Measurements from ENCODE around the gene EHBP1L1. TPM values are rescaled to one million over a fixed set of nuclear protein-coding genes. Genes with fewer than 3 reads are reported as not detected.

The EHBP1L1 gene
- total and polyA plus RNA-seq, 8 donors, result 28.5 to 133 (median 36.0) TPM

DNA sequence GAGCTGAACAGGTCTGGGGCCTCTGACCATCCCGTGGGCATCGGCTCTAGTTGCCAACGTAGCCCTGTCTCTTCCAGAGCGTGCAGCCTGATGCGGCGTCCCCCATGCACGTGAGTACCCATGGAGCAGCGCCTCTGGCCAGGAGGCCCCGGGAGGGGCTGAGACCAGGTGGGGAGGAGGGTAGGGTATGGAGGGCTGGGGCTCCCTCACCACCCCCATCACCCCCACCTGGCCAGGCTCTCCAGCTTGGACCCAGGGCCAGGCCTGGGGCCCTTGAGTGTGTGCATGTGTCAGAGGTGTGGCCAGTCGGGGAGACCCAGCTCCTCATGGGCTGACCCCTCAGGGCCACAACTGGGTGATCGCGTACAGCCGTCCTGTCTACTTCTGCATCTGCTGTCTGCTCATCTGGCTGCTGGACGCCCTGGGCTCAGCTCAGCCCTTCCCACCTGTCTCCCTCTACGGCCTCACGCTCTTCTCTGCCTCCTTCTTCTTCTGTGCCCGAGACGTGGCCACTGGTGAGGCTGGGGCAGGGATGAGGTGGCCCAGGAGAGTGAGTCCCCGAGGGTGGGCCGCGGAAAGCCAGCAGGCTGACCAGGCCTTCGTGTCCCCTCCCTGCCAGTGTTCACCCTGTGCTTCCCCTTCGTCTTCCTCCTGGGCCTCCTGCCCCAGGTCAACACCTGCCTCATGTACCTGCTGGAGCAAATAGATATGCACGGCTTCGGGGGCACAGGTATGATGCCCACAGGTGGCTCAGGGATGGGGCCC lies 48.2 kb downstream of the EHBP1L1 start:
- H3K27ac ChIP-seq, result no peak overlapping the region
- no peaks in the 10 kb centered on the region for H3K9me3 ChIP-seq
- H3K4me3 ChIP-seq, result no peak overlapping the region
- peaks cover 0 to 7% of the 10 kb centered on the region in 2 donors for H3K4me1 ChIP-seq
- intact Hi-C loops (cut with DNase I), result loop anchor here in 1 of 2 donors (10.0 kb wide), 1 partner anchor 81 kb away; no protein-coding TSS in a partner anchor
- DNase-seq (peak in 1 of 4 donors; percentile 71), ATAC-seq (no peak)
- TF ChIP-seq, protein P1, sequence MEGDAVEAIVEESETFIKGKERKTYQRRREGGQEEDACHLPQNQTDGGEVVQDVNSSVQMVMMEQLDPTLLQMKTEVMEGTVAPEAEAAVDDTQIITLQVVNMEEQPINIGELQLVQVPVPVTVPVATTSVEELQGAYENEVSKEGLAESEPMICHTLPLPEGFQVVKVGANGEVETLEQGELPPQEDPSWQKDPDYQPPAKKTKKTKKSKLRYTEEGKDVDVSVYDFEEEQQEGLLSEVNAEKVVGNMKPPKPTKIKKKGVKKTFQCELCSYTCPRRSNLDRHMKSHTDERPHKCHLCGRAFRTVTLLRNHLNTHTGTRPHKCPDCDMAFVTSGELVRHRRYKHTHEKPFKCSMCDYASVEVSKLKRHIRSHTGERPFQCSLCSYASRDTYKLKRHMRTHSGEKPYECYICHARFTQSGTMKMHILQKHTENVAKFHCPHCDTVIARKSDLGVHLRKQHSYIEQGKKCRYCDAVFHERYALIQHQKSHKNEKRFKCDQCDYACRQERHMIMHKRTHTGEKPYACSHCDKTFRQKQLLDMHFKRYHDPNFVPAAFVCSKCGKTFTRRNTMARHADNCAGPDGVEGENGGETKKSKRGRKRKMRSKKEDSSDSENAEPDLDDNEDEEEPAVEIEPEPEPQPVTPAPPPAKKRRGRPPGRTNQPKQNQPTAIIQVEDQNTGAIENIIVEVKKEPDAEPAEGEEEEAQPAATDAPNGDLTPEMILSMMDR (IDR thresholded peaks at IDR 0.05), result no peak
- H3K36me3 ChIP-seq, result peaks cover 0 to 100% of the 10 kb centered on the region in 2 donors
- H3K27me3 ChIP-seq, result no peaks in the 10 kb centered on the region

GRCh38 chr11:65624931-65625627 lies 49.2 kb downstream of the EHBP1L1 start:
- ATAC-seq, result no peak
- Histone ChIP-seq H3K27me3 (no peaks in the 10 kb centered on the region), H3K36me3 (peaks cover 0 to 100% of the 10 kb centered on the region in 2 donors), H3K4me3 (no peak overlapping the region), H3K9me3 (no peaks in the 10 kb centered on the region), H3K4me1 (peaks cover 0 to 7% of the 10 kb centered on the region in 2 donors), H3K27ac (no peak overlapping the region)
- DNase-seq, result no peak
- TF ChIP-seq, protein P1 (IDR thresholded peaks at IDR 0.05), result no peak
- intact Hi-C loops (cut with DNase I), result loop anchor here in 1 of 2 donors (10.0 kb wide), 1 partner anchor 80 kb away; no protein-coding TSS in a partner anchor

- H3K36me3 ChIP-seq, result peaks cover 0 to 100% of the 10 kb centered on the region in 2 donors
- no peak overlapping the region for H3K27ac ChIP-seq
- no peak overlapping the region for H3K4me3 ChIP-seq
- intact Hi-C loops (cut with DNase I), result loop anchor here in 1 of 2 donors (10.0 kb wide), 1 partner anchor 79 kb away; no protein-coding TSS in a partner anchor
- TF ChIP-seq, protein P1 (IDR thresholded peaks at IDR 0.05), result peak; percentile 67 to 85
- H3K9me3 ChIP-seq, result no peaks in the 10 kb centered on the region
- peak in 3 of 4 donors; percentile 67 to 93 (median 70) for DNase-seq
- peak; percentile 85 for ATAC-seq
- peaks cover 0 to 7% of the 10 kb centered on the region in 2 donors for H3K4me1 ChIP-seq
- H3K27me3 ChIP-seq, result no peaks in the 10 kb centered on the region
Observed at GRCh38 chr11:65625628-65626342, 49.9 kb downstream of the EHBP1L1 start.

GRCh38 chr11:65627202-65627601 lies 51.3 kb downstream of the EHBP1L1 start:
- Histone ChIP-seq H3K27ac (no peak overlapping the region), H3K27me3 (no peaks in the 10 kb centered on the region), H3K9me3 (no peaks in the 10 kb centered on the region), H3K4me3 (no peak overlapping the region), H3K4me1 (peaks cover 0 to 7% of the 10 kb centered on the region in 2 donors), H3K36me3 (peaks cover 0 to 100% of the 10 kb centered on the region in 2 donors)
- TF ChIP-seq, protein P1 (IDR thresholded peaks at IDR 0.05), result no peak
- DNase-seq (no peak), ATAC-seq (no peak)
- intact Hi-C loops (cut with DNase I), result loop anchor here in 1 of 2 donors (10.0 kb wide), 1 partner anchor 78 kb away; no protein-coding TSS in a partner anchor
